ENCODE measurements around the gene DPP6.
A peak's percentile ranks its signal among the peaks of the same experiment; 100 is the strongest.

Gene DPP6

DNA sequence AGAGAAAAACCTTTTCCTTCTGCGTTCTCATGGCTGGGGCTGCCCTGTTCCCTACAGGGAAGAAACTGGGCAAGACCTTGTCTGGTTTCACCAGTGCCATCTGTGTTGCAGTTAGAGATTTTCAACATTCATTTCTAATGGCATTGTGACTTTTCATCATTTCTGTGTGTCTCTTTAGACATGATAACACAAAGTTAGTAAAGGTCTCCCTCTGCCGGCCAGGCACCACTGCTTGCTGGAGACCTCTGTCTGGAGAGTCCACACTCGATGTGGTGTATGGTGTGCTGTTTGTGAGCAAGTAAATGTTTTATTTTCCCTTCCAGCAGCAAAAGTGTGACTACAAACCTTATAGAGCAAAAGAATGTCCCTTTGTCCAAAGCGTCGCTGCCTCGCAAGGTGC, 737.2 kb downstream of the DPP6 start:
- H3K36me3 ChIP-seq: no peaks in the 10 kb centered on the region
- peaks cover 5% of the 10 kb centered on the region for H3K4me1 ChIP-seq
- H3K27me3 ChIP-seq: no peaks in the 10 kb centered on the region
- DNase-seq: peak; percentile 88
- TF ChIP-seq CTCF (IDR thresholded peaks at IDR 0.05; ENCODE audit: low read depth, low read length): peak; percentile 97
- no peak overlapping the region for H3K4me3 ChIP-seq (ENCODE audit: low read depth, low read length)
- H3K9me3 ChIP-seq: no peaks in the 10 kb centered on the region; the same call in 1 of the 2 replicates

DNA sequence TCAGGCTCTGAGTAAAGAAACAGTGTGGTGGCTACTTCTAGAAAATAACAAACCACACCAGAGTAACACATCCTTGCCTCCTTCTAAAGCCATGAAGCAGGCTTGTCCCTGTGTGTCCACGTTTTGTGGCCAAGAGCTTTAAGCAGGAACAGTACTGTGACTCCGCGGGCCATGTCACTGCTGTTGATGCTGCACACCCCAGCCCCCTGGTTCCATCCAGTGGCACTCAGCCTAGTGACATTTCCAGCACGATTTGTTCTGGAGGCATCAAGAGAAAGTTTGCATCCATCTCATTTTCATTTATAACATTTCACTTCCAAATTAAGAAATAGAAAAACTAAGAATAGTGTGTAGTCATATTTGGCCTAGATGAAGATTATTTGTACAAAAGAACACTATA, 739.4 kb downstream of the DPP6 start:
- H3K36me3 ChIP-seq: no peaks in the 10 kb centered on the region; the same call in 1 of the 2 replicates
- no peaks in the 10 kb centered on the region for H3K27me3 ChIP-seq
- no peaks in the 10 kb centered on the region for H3K9me3 ChIP-seq
- no peak overlapping the region for H3K4me3 ChIP-seq (ENCODE audit: low read depth, low read length)
- DNase-seq: no peak
- H3K4me1 ChIP-seq: peaks cover 5% of the 10 kb centered on the region
- no peak for TF ChIP-seq CTCF (IDR thresholded peaks at IDR 0.05; ENCODE audit: low read depth, low read length)

- Histone ChIP-seq H3K9me3 (no peaks in the 10 kb centered on the region), H3K36me3 (no peaks in the 10 kb centered on the region; the same call in 1 of the 2 replicates), H3K4me3 (ENCODE audit: low read depth, low read length) (no peak overlapping the region), H3K4me1 (peaks cover 5% of the 10 kb centered on the region), H3K27me3 (no peaks in the 10 kb centered on the region)
- TF ChIP-seq CTCF (IDR thresholded peaks at IDR 0.05; ENCODE audit: low read depth, low read length): no peak
- DNase-seq: no peak
These were observed 740.3 kb downstream of the DPP6 start for GRCh38 chr7:154792436-154793055.

- no peak for TF ChIP-seq CTCF (IDR thresholded peaks at IDR 0.05; ENCODE audit: low read depth, low read length)
- no peaks in the 10 kb centered on the region for H3K27me3 ChIP-seq
- H3K9me3 ChIP-seq: no peaks in the 10 kb centered on the region
- peaks cover under 1% of the 10 kb centered on the region for H3K4me1 ChIP-seq
- H3K36me3 ChIP-seq: no peaks in the 10 kb centered on the region; the same call in 1 of the 2 replicates
- no peak overlapping the region for H3K4me3 ChIP-seq (ENCODE audit: low read depth, low read length)
- no peak for DNase-seq
These were observed 742.1 kb downstream of the DPP6 start for GRCh38 chr7:154794147-154794780.

DNA sequence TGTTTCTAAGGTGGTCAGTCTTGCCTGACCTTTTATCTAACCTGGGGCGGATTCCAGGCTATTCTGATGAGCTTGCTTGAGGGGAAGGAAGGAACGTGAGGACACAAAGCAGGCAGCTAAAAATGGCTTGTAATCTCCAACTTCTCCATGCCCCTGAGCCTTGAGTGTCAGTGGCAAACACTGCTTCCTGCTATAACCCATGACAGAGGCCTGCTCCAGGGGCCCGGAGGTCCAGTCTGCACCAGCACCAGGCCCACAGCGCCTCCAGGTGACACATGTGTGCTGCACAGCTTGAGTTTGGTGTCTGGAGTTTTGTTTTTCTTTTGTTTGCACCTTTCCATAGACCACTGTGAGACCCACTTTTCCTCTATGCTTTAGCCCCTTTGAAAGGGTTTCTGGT, 742.8 kb downstream of the DPP6 start:
- TF ChIP-seq CTCF (IDR thresholded peaks at IDR 0.05; ENCODE audit: low read depth, low read length): peak; percentile 52
- Histone ChIP-seq H3K27me3 (no peaks in the 10 kb centered on the region), H3K36me3 (no peaks in the 10 kb centered on the region; the same call in 1 of the 2 replicates), H3K4me1 (no peaks in the 10 kb centered on the region), H3K9me3 (no peaks in the 10 kb centered on the region), H3K4me3 (ENCODE audit: low read depth, low read length) (no peak overlapping the region)
- no peak for DNase-seq

DNA sequence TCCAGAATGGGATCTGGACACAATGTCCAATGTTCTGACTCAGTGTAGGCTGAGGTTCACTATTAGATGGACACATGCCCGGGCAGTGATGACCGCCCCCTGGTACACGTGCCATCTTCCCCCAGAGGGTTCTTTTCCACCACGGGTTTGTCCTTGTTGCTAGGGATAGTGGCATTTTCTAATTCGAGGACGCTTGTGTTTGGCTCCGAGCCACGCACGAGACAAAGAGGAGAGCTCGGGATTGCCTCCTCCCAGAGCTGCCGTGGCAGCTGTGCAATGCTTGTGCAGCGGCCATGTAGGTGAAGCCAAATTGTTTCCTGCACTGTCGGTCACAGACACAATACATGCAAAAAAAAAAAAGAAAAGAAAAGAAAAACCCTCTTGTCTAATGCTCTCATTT, 743.2 kb downstream of the DPP6 start:
- DNase-seq: no peak
- H3K9me3 ChIP-seq: no peaks in the 10 kb centered on the region

More for the DNA sequence above, 743.2 kb downstream of the DPP6 start:
- no peak overlapping the region for H3K4me3 ChIP-seq (ENCODE audit: low read depth, low read length)
- H3K4me1 ChIP-seq: no peaks in the 10 kb centered on the region
- TF ChIP-seq CTCF (IDR thresholded peaks at IDR 0.05; ENCODE audit: low read depth, low read length): no peak
- H3K36me3 ChIP-seq: no peaks in the 10 kb centered on the region; the same call in 1 of the 2 replicates
- H3K27me3 ChIP-seq: no peaks in the 10 kb centered on the region

All from BE2C (cell line).